Prostate gland (tissue), 2 donors: ENCODE results near the gene B4GALNT1.

ENCODE experiments used
- CTCF ChIP-seq, 4 experiments: fragments of 200-600 bp in 2 of 4; fragments of 450-650 bp in 2 of 4; sonication (generic) in 2 of 4; IDR thresholded peaks; 1 replicate in 3 of 4; 2 replicates in 1 of 4; pipeline ENCODE4 v1.5.1; 2016 to 2019; ENCODE audit warnings: antibody characterized with exemption in 4 of 4, mild to moderate bottlenecking in 2 of 4, moderate library complexity in 2 of 4
- POLR2A ChIP-seq: fragments of 450-650 bp; IDR thresholded peaks from one replicate; pipeline ENCODE4 v1.6.1; 2016; ENCODE audit warnings: antibody characterized with exemption, mild to moderate bottlenecking

GRCh38 chr12:57637364-57637763, 4.4 kb upstream of the B4GALNT1 start:
- TF ChIP-seq CTCF (IDR thresholded peaks at IDR 0.05): no peak
- no peak for TF ChIP-seq POLR2A
